Measurements from ENCODE around the gene NUP58. TPM values are rescaled to one million over a fixed set of nuclear protein-coding genes. Genes with fewer than 3 reads are reported as not detected.
A peak's percentile ranks its signal among the peaks of the same experiment; 100 is the strongest.

Gene NUP58
- total RNA-seq, 1 donor from 2014 or later: 64.3 TPM

DNA sequence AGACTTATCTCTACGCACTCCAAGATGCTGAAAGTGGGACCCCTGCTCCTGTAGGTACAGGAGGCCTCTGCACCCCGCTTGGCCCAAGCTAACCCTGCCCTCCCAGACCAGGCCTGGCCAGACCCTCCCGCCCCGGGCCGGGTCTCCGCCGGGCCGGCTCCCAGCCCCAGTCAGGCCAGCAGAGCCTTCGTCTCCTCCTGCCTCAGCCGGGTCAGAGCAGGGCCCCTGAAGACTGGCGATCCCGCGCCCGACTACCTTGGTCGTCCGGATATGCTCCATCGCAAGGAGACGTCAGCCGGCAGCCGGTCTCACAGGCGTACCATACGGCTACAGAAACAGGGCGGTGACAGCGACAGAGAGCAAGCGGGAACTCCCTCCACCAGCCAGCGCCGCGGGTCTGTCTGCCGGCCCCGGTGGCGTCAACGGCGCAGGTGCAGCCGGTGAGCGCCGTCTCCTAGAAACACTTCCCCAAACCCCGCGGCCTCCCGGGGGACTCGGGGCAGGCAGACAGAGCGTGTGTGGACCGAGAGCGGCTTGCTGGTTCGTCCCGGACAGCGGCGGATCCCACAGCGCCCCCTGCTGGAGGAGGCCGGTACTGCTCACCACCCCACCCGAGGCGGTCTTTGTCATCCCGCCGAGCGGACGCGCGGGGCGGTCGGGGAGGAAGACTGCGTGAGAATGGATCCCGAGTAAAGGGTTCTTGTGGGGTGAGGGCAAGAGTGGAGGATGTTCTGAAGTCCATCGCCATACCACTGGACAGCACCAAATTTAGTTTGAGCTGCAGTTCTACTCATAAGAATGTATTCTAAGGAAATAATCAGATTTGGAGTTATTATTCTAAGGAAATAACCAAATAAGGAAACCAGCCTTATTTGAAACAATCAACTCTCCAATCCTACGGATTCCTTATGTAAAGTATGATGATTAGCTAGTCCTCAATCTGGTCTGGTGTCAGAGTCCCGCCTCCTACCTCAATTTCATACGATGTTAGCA lies 14.2 kb upstream of the NUP58 start, which contains the start of gene MTMR6:
Gene MTMR6, minus strand, starts transcription at position 520 of the 993 bp plus-strand sequence. Its CDS starts 241 bp downstream, at position 279.
- no peaks in the 10 kb centered on the region for H3K9me3 ChIP-seq
- H3K4me3 ChIP-seq: peak within 1 kb of the TSS; percentile 92 to 97
- intact Hi-C loops (cut with DNase I): no loop called here
- no peaks in the 10 kb centered on the region for H3K36me3 ChIP-seq
- DNase-seq (ENCODE audit: extremely low spot score in 2 of 2): peak in 1 of 2 donors; percentile 92
- peaks cover 30% of the 10 kb centered on the region for H3K4me1 ChIP-seq
- H3K27me3 ChIP-seq: no peaks in the 10 kb centered on the region
- TF ChIP-seq POLR2A (IDR thresholded peaks at IDR 0.05) (peak in 1 of 2 donors; percentile 36), POLR2AphosphoS5 (IDR thresholded peaks at IDR 0.05; ENCODE audit: insufficient read depth in 1 of 2, low read depth in 1 of 2) (peak; percentile 73 to 82)
- TF ChIP-seq, protein P1, sequence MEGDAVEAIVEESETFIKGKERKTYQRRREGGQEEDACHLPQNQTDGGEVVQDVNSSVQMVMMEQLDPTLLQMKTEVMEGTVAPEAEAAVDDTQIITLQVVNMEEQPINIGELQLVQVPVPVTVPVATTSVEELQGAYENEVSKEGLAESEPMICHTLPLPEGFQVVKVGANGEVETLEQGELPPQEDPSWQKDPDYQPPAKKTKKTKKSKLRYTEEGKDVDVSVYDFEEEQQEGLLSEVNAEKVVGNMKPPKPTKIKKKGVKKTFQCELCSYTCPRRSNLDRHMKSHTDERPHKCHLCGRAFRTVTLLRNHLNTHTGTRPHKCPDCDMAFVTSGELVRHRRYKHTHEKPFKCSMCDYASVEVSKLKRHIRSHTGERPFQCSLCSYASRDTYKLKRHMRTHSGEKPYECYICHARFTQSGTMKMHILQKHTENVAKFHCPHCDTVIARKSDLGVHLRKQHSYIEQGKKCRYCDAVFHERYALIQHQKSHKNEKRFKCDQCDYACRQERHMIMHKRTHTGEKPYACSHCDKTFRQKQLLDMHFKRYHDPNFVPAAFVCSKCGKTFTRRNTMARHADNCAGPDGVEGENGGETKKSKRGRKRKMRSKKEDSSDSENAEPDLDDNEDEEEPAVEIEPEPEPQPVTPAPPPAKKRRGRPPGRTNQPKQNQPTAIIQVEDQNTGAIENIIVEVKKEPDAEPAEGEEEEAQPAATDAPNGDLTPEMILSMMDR (IDR thresholded peaks at IDR 0.05): peak; percentile 98 to 99 (median 99)
- H3K27ac ChIP-seq: peak within 1 kb of the TSS; percentile 90

DNA sequence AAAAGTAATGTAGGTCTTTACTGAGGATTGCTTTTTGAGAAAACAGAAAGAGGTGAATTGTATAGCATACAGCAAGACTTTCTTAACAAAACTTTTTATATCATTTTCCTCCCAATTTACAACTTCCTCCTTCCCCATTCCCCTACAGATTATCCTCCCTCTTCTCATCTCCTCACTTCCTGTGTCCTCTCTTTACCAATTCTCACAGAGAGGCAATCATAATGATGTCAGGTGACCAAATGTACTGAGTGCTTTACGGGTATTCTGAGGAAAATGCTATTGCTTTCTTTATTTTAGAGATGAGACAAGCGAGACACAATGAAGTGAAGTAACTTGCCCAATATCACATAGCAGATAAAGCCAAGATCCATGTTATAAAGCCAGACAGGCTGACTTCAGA lies 12.5 kb upstream of the NUP58 start:
- Histone ChIP-seq H3K27me3 (no peaks in the 10 kb centered on the region), H3K27ac (no peak overlapping the region), H3K4me1 (peaks cover 28% of the 10 kb centered on the region), H3K4me3 (no peak overlapping the region), H3K36me3 (no peaks in the 10 kb centered on the region), H3K9me3 (no peaks in the 10 kb centered on the region)
- DNase-seq (ENCODE audit: extremely low spot score in 2 of 2): no peak
- TF ChIP-seq POLR2AphosphoS5 (IDR thresholded peaks at IDR 0.05; ENCODE audit: insufficient read depth in 1 of 2, low read depth in 1 of 2): no peak
- no peak for TF ChIP-seq POLR2A (IDR thresholded peaks at IDR 0.05)
- TF ChIP-seq, protein P1 (IDR thresholded peaks at IDR 0.05): no peak
- intact Hi-C loops (cut with DNase I): no loop called here

DNA sequence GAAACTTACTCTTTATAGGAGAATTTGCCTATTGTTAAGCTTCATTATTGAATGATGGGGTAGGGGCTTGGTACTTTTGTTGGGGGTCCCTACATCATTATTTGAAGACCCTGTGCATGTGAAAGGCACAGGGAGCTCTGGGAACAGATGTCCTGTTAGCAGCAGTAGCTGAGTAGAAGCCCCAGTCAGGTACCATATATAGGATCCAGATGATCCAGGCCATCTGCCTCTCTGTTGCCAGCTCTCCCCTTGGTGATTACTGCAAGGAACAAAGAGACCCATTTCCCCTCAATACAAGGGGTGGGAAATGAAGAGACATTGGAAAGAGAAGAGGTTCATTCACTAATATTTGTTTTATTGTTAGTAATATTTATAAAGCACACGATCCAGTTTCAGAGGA lies 9.7 kb upstream of the NUP58 start:
- no peaks in the 10 kb centered on the region for H3K27me3 ChIP-seq
- no peak overlapping the region for H3K27ac ChIP-seq
- no peak overlapping the region for H3K4me3 ChIP-seq
- H3K4me1 ChIP-seq: peaks cover 6% of the 10 kb centered on the region
- intact Hi-C loops (cut with DNase I): no loop called here
- no peaks in the 10 kb centered on the region for H3K9me3 ChIP-seq
- H3K36me3 ChIP-seq: no peaks in the 10 kb centered on the region
- DNase-seq (ENCODE audit: extremely low spot score in 2 of 2): no peak
- TF ChIP-seq POLR2AphosphoS5 (IDR thresholded peaks at IDR 0.05; ENCODE audit: insufficient read depth in 1 of 2, low read depth in 1 of 2): no peak
- TF ChIP-seq, protein P1 (IDR thresholded peaks at IDR 0.05): no peak
- TF ChIP-seq POLR2A (IDR thresholded peaks at IDR 0.05): no peak

DNA sequence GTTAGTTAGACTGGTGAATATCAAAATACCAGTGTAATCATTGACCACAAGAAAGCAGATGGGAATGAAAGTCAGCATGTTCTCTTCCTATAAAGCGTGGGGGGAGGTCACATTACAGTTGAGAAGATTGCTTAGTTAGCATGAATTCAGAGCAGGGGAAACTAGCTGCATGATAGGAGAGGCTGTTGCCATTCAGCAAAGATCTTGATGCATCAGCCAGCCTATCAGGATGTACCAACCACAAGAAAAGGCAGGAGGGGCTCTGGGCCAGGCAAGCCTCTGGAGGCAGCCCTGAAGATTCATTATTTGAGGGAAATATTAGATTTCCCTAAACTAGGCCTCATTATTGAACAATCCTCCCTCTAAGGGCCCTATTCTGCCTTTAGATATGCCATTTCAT lies 9.1 kb upstream of the NUP58 start:
- Histone ChIP-seq H3K27me3 (no peaks in the 10 kb centered on the region), H3K9me3 (no peaks in the 10 kb centered on the region), H3K36me3 (no peaks in the 10 kb centered on the region), H3K4me1 (peaks cover 6% of the 10 kb centered on the region), H3K27ac (no peak overlapping the region), H3K4me3 (no peak overlapping the region)
- DNase-seq (ENCODE audit: extremely low spot score in 2 of 2): no peak
- TF ChIP-seq, protein P1 (IDR thresholded peaks at IDR 0.05): no peak
- TF ChIP-seq POLR2AphosphoS5 (IDR thresholded peaks at IDR 0.05; ENCODE audit: insufficient read depth in 1 of 2, low read depth in 1 of 2): no peak
- no peak for TF ChIP-seq POLR2A (IDR thresholded peaks at IDR 0.05)
- intact Hi-C loops (cut with DNase I): no loop called here

DNA sequence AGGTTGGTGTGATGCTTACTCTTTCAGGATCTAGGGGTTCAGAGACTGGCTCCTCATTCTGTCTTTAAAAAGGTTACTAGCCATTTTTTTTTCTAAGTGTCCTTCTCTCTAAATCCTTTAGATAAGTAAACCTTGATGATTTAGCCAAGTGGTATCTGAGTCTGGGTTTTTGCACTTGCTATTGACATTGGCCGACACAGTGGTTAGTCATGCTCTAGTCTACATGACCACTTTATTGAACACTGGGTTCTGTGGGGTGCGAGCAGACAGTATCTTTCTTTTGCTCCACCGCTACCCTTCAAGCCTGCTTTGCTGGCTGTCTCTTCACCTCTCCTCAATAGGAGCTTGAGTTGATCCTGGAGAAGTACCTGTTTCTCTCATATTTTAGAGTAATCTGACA lies 6.2 kb upstream of the NUP58 start:
- intact Hi-C loops (cut with DNase I): no loop called here

More for the DNA sequence above, 6.2 kb upstream of the NUP58 start:
- no peak for DNase-seq (ENCODE audit: extremely low spot score in 2 of 2)
- Histone ChIP-seq H3K36me3 (no peaks in the 10 kb centered on the region), H3K9me3 (no peaks in the 10 kb centered on the region), H3K4me1 (no peaks in the 10 kb centered on the region), H3K27me3 (no peaks in the 10 kb centered on the region), H3K27ac (no peak overlapping the region), H3K4me3 (no peak overlapping the region)
- TF ChIP-seq POLR2AphosphoS5 (IDR thresholded peaks at IDR 0.05; ENCODE audit: insufficient read depth in 1 of 2, low read depth in 1 of 2): no peak
- TF ChIP-seq, protein P1 (IDR thresholded peaks at IDR 0.05): no peak
- TF ChIP-seq POLR2A (IDR thresholded peaks at IDR 0.05): no peak
